ENCODE measurements around the gene IL10. TPM values are rescaled to one million over a fixed set of nuclear protein-coding genes. Genes with fewer than 3 reads are reported as not detected.

IL10 gene
- total and polyA plus RNA-seq, 2 donors from 2014 or later, result 0.49 to 2.5 TPM

- Histone ChIP-seq H3K27me3 (ENCODE audit: control insufficient read depth, insufficient read depth, low read length) (no peaks in the 10 kb centered on the region), H3K36me3 (ENCODE audit: control insufficient read depth in 2 of 3, insufficient read depth in 3 of 3, low read length in 3 of 3) (no peaks in the 10 kb centered on the region), H3K4me3 (ENCODE audit: low read length in 3 of 3) (no peak overlapping the region), H3K9me3 (ENCODE audit: control insufficient read depth in 2 of 3, insufficient read depth in 1 of 3, low read length in 3 of 3) (no peaks in the 10 kb centered on the region), H3K9ac (ENCODE audit: low read length in 3 of 3) (no peak overlapping the region), H3K4me1 (ENCODE audit: control insufficient read depth in 2 of 3, insufficient read depth in 2 of 3, low read depth in 1 of 3, low read length in 3 of 3) (peaks cover 0 to 43% (median 43%) of the 10 kb centered on the region in 3 donors), H3K27ac (ENCODE audit: low read depth in 2 of 2, low read length in 2 of 2) (no peak overlapping the region)
- no peak for DNase-seq
- FAIRE-seq, result no peak
- intact Hi-C loops (cut with DNase I), result no loop called here
- TF ChIP-seq, protein P1, sequence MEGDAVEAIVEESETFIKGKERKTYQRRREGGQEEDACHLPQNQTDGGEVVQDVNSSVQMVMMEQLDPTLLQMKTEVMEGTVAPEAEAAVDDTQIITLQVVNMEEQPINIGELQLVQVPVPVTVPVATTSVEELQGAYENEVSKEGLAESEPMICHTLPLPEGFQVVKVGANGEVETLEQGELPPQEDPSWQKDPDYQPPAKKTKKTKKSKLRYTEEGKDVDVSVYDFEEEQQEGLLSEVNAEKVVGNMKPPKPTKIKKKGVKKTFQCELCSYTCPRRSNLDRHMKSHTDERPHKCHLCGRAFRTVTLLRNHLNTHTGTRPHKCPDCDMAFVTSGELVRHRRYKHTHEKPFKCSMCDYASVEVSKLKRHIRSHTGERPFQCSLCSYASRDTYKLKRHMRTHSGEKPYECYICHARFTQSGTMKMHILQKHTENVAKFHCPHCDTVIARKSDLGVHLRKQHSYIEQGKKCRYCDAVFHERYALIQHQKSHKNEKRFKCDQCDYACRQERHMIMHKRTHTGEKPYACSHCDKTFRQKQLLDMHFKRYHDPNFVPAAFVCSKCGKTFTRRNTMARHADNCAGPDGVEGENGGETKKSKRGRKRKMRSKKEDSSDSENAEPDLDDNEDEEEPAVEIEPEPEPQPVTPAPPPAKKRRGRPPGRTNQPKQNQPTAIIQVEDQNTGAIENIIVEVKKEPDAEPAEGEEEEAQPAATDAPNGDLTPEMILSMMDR (IDR thresholded peaks at IDR 0.05; ENCODE audit: borderline replicate concordance, extremely low read depth, insufficient read depth), result no peak
These were observed 53.0 kb downstream of the IL10 start for GRCh38 chr1:206719169-206719839.

- no peaks in the 10 kb centered on the region for H3K9me3 ChIP-seq (ENCODE audit: control insufficient read depth in 2 of 3, insufficient read depth in 1 of 3, low read length in 3 of 3)
- no peak for FAIRE-seq
- no peaks in the 10 kb centered on the region for H3K36me3 ChIP-seq (ENCODE audit: control insufficient read depth in 2 of 3, insufficient read depth in 3 of 3, low read length in 3 of 3)
- peaks cover 0 to 41% (median 38%) of the 10 kb centered on the region in 3 donors for H3K4me1 ChIP-seq (ENCODE audit: control insufficient read depth in 2 of 3, insufficient read depth in 2 of 3, low read depth in 1 of 3, low read length in 3 of 3)
- TF ChIP-seq, protein P1 (IDR thresholded peaks at IDR 0.05; ENCODE audit: borderline replicate concordance, extremely low read depth, insufficient read depth), result no peak
- no peaks in the 10 kb centered on the region for H3K27me3 ChIP-seq (ENCODE audit: control insufficient read depth, insufficient read depth, low read length)
- H3K4me3 ChIP-seq (ENCODE audit: low read length in 3 of 3), result no peak overlapping the region
- DNase-seq, result no peak
- intact Hi-C loops (cut with DNase I), result no loop called here
- H3K9ac ChIP-seq (ENCODE audit: low read length in 3 of 3), result no peak overlapping the region
- H3K27ac ChIP-seq (ENCODE audit: low read depth in 2 of 2, low read length in 2 of 2), result no peak overlapping the region
These were observed 54.7 kb downstream of the IL10 start for GRCh38 chr1:206717674-206717989.

Other genes starting within 250 kb of the IL10 start
- gene EIF2D, start 160.0 kb downstream of the IL10 start, total RNA-seq, result 45.1 TPM
- 44.5 TPM for gene EIF2D, start 160.0 kb downstream of the IL10 start, polyA plus RNA-seq (ENCODE audit: insufficient read depth, low read depth, low replicate concordance)
- gene DYRK3, start 137.0 kb downstream of the IL10 start, total RNA-seq, result 12.7 TPM
- gene DYRK3, start 137.0 kb downstream of the IL10 start, polyA plus RNA-seq (ENCODE audit: insufficient read depth, low read depth, low replicate concordance), result 3.5 TPM
- gene MAPKAPK2, start 87.6 kb downstream of the IL10 start, total RNA-seq, result 113 TPM
- 84.5 TPM for gene MAPKAPK2, start 87.6 kb downstream of the IL10 start, polyA plus RNA-seq (ENCODE audit: insufficient read depth, low read depth, low replicate concordance)
- gene IL19, start 1.7 kb downstream of the IL10 start, total RNA-seq, result 3.6 TPM
- 0.41 TPM for gene IL19, start 1.7 kb downstream of the IL10 start, polyA plus RNA-seq (ENCODE audit: insufficient read depth, low read depth, low replicate concordance)
- gene IL20, start 93.1 kb upstream of the IL10 start, total RNA-seq, result not detected
- gene IL20, start 93.1 kb upstream of the IL10 start, polyA plus RNA-seq (ENCODE audit: insufficient read depth, low read depth, low replicate concordance), result not detected
- not detected for gene IL24, start 124.9 kb upstream of the IL10 start, total RNA-seq
- gene IL24, start 124.9 kb upstream of the IL10 start, polyA plus RNA-seq (ENCODE audit: insufficient read depth, low read depth, low replicate concordance), result not detected
- gene FCMR, start 149.4 kb upstream of the IL10 start, total RNA-seq, result 16.7 TPM
- 1.3 TPM for gene FCMR, start 149.4 kb upstream of the IL10 start, polyA plus RNA-seq (ENCODE audit: insufficient read depth, low read depth, low replicate concordance)
- 841 TPM for gene PIGR, start 174.0 kb upstream of the IL10 start, total RNA-seq
- 187 TPM for gene PIGR, start 174.0 kb upstream of the IL10 start, polyA plus RNA-seq (ENCODE audit: insufficient read depth, low read depth, low replicate concordance)
- 1.8 TPM for gene FCAMR, start 198.0 kb upstream of the IL10 start, total RNA-seq
- 34.6 TPM for gene FCAMR, start 198.0 kb upstream of the IL10 start, polyA plus RNA-seq (ENCODE audit: insufficient read depth, low read depth, low replicate concordance)

All from kidney (tissue), 14 donors.